Gastrocnemius medialis (tissue), 4 donors: ENCODE results near the gene IGF2BP3. TPM values are rescaled to one million over a fixed set of nuclear protein-coding genes. Genes with fewer than 3 reads are reported as not detected.
A peak's percentile ranks its signal among the peaks of the same experiment; 100 is the strongest.

ENCODE experiments used
- ATAC-seq, 2 donors: fragments of 150-250 bp; one replicate each; pipeline ENCODE4 v1.9.1; 2016
- DNase-seq, 2 donors: peaks; one replicate each; pipeline ENCODE4 v3.0.0-alpha.2; 2019
- H3K27ac ChIP-seq, 4 donors: fragments of 200-600 bp; sonication (generic); 1 replicate in 1 of 4; 2 replicates in 3 of 4; pipeline ENCODE4 v1.5.1; 2016 to 2018; ENCODE audit warnings: mild to moderate bottlenecking in 2 of 4, moderate library complexity in 1 of 4
- H3K27me3 ChIP-seq, 3 donors: fragments of 200-600 bp; sonication (generic) in 2 of 3; 1 replicate in 1 of 3; 2 replicates in 2 of 3; pipeline versions ENCODE4 v1.5.1 to v1.6.0; 2016 to 2019; ENCODE audit warnings: mild to moderate bottlenecking in 1 of 3, moderate library complexity in 1 of 3
- H3K36me3 ChIP-seq, 2 donors: fragments of 200-600 bp; sonication (generic) in 1 of 2; one replicate each; pipeline ENCODE4 v1.5.1; 2017 to 2018
- H3K4me1 ChIP-seq, 2 donors: fragments of 200-600 bp; sonication (generic) in 1 of 2; one replicate each; pipeline ENCODE4 v1.5.1; 2016 to 2017; ENCODE audit warnings: mild to moderate bottlenecking in 2 of 2
- H3K4me3 ChIP-seq, 4 donors: fragments of 200-600 bp; sonication (generic) in 3 of 4; 1 replicate in 1 of 4; 2 replicates in 3 of 4; pipeline ENCODE4 v1.5.1; 2016 to 2019; ENCODE audit warnings: mild to moderate bottlenecking in 2 of 4
- H3K9me3 ChIP-seq, 3 donors: fragments of 200-600 bp; sonication (generic) in 2 of 3; 1 replicate in 1 of 3; 2 replicates in 2 of 3; pipeline ENCODE4 v1.5.1; 2016 to 2019
- POLR2A ChIP-seq, 2 donors: fragments of 450-650 bp; IDR thresholded peaks; one replicate each; pipeline ENCODE4 v1.6.1; 2017; ENCODE audit warnings: antibody characterized with exemption in 2 of 2, mild to moderate bottlenecking in 2 of 2, moderate library complexity in 2 of 2
- in situ Hi-C, 4 donors: fragments of 200-750 bp; cut with MboI; loops; one replicate each; pipeline versions ENCODE4 v1.15.0 to v1.8.0; 2017; ENCODE audit warnings: low sequenced_read_pairs in 4 of 4
- intact Hi-C: fragments of 100-400 bp; cut with DNase I; formaldehyde crosslinking; loops from one replicate; pipeline ENCODE4 v1.15.1; 2023; ENCODE audit warnings: low total_unique reads
- total RNA-seq, 4 donors: library from RNA; depleted of rRNA; stranded (reverse); fragments of >200 nt; gene quantifications; one replicate each; pipeline versions ENCODE4 v1.1.0 to v1.2.3, GENCODE V29; 2016
- TF ChIP-seq, protein P1 (sequence below), 5 experiments: fragments of 450-650 bp in 3 of 5; fragments of 200-600 bp in 2 of 5; sonication (generic) in 2 of 5; IDR thresholded peaks in 4 of 5; conservative IDR thresholded peaks in 1 of 5; 1 replicate in 4 of 5; 2 replicates in 1 of 5; pipeline ENCODE4 v1.5.1; 2016 to 2019; ENCODE audit warnings: antibody characterized with exemption in 5 of 5, mild to moderate bottlenecking in 3 of 5, moderate library complexity in 3 of 5

IGF2BP3 gene
- total RNA-seq, 4 donors from 2014 or later: 0.51 TPM; not detected in 3

DNA sequence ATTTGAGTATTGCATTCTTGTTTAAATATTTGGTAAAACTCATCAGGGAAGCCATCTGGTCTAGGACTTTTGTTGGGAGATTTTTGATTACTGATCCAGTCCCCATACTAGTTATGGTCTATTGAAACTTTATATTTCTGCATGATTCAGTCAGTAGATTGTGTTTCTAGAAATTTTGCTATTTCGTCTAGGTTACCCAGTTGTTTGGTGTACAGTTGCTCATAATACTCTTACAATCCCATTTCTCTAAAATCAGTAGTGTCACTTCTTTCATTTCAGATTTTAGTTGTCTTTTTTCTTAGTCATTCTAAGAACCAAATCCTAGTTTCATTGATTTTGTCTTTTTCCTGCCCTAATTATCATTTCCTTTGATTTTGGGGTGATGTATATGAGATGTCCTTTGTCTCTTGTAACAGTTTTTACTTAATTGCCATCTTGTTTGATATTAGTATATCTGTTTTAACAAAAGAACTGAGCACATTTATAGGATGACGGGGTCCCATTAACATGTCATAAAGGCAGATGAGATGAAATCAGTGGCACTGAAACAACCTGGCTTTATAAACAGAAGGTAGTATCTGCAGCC, 163.3 kb downstream of the IGF2BP3 start:
- intact Hi-C loops: no loop called here
- Histone ChIP-seq H3K36me3 (peaks cover 0 to 32% of the 10 kb centered on the region in 2 donors), H3K4me1 (peaks cover 10 to 12% of the 10 kb centered on the region in 2 donors), H3K27ac (no peak overlapping the region), H3K4me3 (no peak overlapping the region), H3K27me3 (no peaks in the 10 kb centered on the region), H3K9me3 (no peaks in the 10 kb centered on the region)
- TF ChIP-seq POLR2A (IDR thresholded peaks at IDR 0.05): no peak
- TF ChIP-seq, protein P1, sequence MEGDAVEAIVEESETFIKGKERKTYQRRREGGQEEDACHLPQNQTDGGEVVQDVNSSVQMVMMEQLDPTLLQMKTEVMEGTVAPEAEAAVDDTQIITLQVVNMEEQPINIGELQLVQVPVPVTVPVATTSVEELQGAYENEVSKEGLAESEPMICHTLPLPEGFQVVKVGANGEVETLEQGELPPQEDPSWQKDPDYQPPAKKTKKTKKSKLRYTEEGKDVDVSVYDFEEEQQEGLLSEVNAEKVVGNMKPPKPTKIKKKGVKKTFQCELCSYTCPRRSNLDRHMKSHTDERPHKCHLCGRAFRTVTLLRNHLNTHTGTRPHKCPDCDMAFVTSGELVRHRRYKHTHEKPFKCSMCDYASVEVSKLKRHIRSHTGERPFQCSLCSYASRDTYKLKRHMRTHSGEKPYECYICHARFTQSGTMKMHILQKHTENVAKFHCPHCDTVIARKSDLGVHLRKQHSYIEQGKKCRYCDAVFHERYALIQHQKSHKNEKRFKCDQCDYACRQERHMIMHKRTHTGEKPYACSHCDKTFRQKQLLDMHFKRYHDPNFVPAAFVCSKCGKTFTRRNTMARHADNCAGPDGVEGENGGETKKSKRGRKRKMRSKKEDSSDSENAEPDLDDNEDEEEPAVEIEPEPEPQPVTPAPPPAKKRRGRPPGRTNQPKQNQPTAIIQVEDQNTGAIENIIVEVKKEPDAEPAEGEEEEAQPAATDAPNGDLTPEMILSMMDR (IDR thresholded peaks at IDR 0.05 in 4 of 5, conservative IDR thresholded peaks at IDR 0.05 in 1 of 5): no peak
- in situ Hi-C loops: no loop called here
- no peak for ATAC-seq
- DNase-seq: no peak

DNA sequence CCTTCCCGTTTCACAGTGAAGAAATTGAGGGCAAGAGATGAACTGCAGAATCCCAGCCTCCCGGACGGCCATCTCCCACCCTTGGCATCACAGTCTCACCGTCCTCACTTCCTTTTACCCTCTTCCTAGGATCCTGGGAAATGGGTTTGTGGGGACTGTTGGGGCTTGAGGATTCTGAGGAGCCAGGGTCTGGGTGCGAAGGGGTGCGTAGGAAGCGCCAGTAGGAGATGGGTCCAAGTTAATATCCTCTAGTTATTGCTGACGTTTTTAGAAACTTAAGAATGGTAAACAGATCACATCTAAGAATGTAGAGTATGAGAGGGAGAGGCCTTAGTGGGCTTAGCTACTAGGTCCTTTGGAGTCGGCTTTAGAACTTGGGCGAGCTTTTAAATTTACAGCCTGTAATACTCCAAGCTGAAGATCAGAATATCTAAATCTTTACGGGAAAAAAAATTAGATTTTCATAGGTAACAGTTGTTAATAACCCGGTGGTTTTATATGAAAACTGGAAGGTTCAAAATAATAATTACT, 170.5 kb downstream of the IGF2BP3 start:
- Histone ChIP-seq H3K9me3 (no peaks in the 10 kb centered on the region), H3K27me3 (no peaks in the 10 kb centered on the region), H3K4me1 (peaks cover 32 to 39% of the 10 kb centered on the region in 2 donors), H3K27ac (peak overlapping the region; percentile 86 to 93 (median 88)), H3K36me3 (peaks cover 0 to 4% of the 10 kb centered on the region in 2 donors), H3K4me3 (peak overlapping the region; percentile 78 to 99 (median 91))
- no peak for TF ChIP-seq POLR2A (IDR thresholded peaks at IDR 0.05)
- TF ChIP-seq, protein P1 (IDR thresholded peaks at IDR 0.05 in 4 of 5, conservative IDR thresholded peaks at IDR 0.05 in 1 of 5): no peak
- DNase-seq: no peak
- intact Hi-C loops: loop anchor here (1.0 to 5.0 kb wide), 3 partner anchors 27 to 193 kb away; partner anchors contain the start of gene KLHL7
- no peak for ATAC-seq
- in situ Hi-C loops: no loop called here

DNA sequence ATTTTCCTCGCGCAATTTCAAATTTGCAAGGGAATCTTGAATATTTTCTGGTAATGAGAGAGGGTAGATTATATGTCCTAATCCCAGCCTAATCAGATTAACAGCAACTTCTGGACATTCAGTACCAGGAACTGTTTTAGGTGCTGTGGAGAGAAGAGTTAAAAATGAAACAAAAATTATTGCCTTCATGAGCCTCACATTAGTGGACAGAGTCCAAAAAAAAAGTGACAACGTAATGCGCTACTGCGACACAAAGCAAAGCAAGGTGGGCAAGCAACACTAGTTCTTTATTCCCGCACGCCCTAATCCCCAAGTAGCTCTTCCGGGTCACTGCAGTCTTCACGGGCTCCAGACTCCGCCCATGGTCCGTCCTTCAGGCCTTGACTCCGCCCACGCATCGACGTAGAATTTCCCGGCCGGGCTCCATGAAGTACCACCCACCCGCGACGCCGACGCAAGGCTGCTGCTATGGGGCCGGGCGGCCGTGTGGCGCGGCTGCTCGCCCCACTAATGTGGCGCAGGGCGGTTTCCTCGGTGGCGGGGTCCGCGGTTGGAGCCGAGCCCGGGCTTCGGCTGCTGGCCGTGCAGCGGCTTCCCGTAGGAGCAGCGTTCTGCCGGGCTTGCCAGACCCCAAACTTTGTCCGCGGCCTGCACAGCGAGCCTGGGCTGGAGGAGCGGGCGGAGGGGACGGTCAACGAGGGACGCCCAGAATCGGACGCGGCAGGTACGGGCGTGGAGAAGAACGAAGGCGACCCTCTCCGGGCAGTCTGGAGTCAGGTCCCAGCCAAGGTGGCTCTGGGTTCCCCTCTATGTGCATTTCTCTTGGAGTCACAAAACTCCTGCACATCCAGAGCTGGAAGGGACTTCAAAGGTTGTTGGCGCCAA, 171.2 kb downstream of the IGF2BP3 start, which contains the start of gene MALSU1:
MALSU1 (plus strand) TSS at position 455 of the 885 bp plus-strand sequence; CDS start at position 469, 14 bp downstream.
- H3K36me3 ChIP-seq: peaks cover 0 to 4% of the 10 kb centered on the region in 2 donors
- TF ChIP-seq, protein P1 (IDR thresholded peaks at IDR 0.05 in 4 of 5, conservative IDR thresholded peaks at IDR 0.05 in 1 of 5): no peak
- TF ChIP-seq POLR2A (IDR thresholded peaks at IDR 0.05): peak; percentile 83 to 90
- H3K27me3 ChIP-seq: no peaks in the 10 kb centered on the region
- ATAC-seq (peak; percentile 100), DNase-seq (peak; percentile 94 to 95)
- peaks cover 25 to 34% of the 10 kb centered on the region in 2 donors for H3K4me1 ChIP-seq
- in situ Hi-C loops: no loop called here
- intact Hi-C loops: loop anchor here (1.0 to 2.0 kb wide), 2 partner anchors 26 to 118 kb away; no protein-coding TSS in a partner anchor
- no peaks in the 10 kb centered on the region for H3K9me3 ChIP-seq
- peak within 1 kb of the TSS; percentile 86 to 93 (median 88) for H3K27ac ChIP-seq
- H3K4me3 ChIP-seq: peak within 1 kb of the TSS; percentile 78 to 99 (median 91)

DNA sequence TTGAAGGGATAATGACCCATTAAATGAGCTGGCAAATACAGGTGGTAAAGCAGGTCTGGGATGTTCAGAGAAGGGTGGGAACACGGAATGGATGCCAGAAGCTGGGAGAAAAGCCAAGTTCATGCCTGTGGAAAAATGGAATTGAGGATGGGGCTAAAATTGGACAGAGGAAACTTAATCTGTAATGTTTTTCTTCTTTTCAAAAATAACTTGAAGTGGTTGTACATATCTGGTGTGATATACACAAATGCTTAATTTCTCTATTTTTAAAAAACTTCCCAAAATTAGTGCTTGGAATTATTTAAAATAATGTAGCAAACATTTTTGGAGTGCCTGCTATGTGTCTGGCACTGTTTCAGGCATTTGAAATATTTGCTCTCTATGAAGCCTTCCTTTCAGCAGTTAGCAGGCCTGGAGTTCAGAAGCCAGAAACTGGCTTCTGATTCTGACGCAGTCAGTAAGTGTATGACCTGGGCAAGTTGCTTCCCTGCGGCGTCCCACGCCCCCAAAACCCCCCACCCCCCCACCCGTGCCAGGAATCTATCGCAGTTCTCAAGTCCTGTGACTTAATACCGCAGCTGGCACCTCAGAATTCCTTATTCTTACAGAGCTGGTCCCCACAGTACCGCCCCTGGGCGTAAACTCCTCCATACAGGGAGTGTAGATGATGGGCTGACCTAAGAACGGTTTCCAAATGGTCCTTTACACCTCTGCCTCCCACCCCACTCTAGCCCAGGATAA, 172.0 kb downstream of the IGF2BP3 start:
- in situ Hi-C loops: no loop called here
- ATAC-seq: peak in 1 of 2 donors; percentile 1
- TF ChIP-seq, protein P1 (IDR thresholded peaks at IDR 0.05 in 4 of 5, conservative IDR thresholded peaks at IDR 0.05 in 1 of 5): no peak
- no peak for TF ChIP-seq POLR2A (IDR thresholded peaks at IDR 0.05)
- DNase-seq: no peak
- peaks cover 0 to 4% of the 10 kb centered on the region in 2 donors for H3K36me3 ChIP-seq
- H3K27me3 ChIP-seq: no peaks in the 10 kb centered on the region
- H3K4me3 ChIP-seq: peak overlapping the region; percentile 78 to 99 (median 91)
- peaks cover 24 to 30% of the 10 kb centered on the region in 2 donors for H3K4me1 ChIP-seq
- H3K27ac ChIP-seq: peak overlapping the region; percentile 86 to 93 (median 88)
- intact Hi-C loops: loop anchor here (2.0 kb wide), 1 partner anchor 118 kb away; no protein-coding TSS in a partner anchor
- no peaks in the 10 kb centered on the region for H3K9me3 ChIP-seq
